Panc1 (cell line): ENCODE data around the gene ADGRG7. TPM values are rescaled to one million over a fixed set of nuclear protein-coding genes. Genes with fewer than 3 reads are reported as not detected.
A peak's percentile ranks its signal among the peaks of the same experiment; 100 is the strongest.

ENCODE experiments used
- ATAC-seq: fragments of 200-7000 bp; cut with Tn5 transposase; 2 replicates; pipeline ENCODE4 v1.9.1; 2020; ENCODE audit warnings: mild to moderate bottlenecking, moderate library complexity
- BruUV-seq: library from RNA; stranded (reverse); fragments of 400-500 nt; replicated peaks from 2 replicates; lab custom pipeline; 2021; lab: Mats Ljungman, UMichigan
- CTCF ChIA-PET: fragments of 300-600 bp; sonication (Branson Sonifier 250); formaldehyde crosslinking; loops from one replicate; lab custom pipeline; 2022; ENCODE audit warnings: antibody characterized with exemption; lab: Charles Lee
- POLR2A ChIA-PET: fragments of 300-600 bp; sonication (Branson Sonifier 250); formaldehyde crosslinking; loops from one replicate; lab custom pipeline; 2022; ENCODE audit warnings: antibody characterized with exemption; lab: Charles Lee
- DNase-seq: peaks from one replicate; pipeline ENCODE4 v3.0.0-alpha.2; 2010; ENCODE audit warnings: low read depth, low spot score
- H3K27ac ChIP-seq: 2 replicates; pipeline ENCODE4 v1.5.1; 2011; ENCODE audit warnings: mild to moderate bottlenecking, low read length, inconsistent platforms
- H3K27me3 ChIP-seq: fragments of 200-500 bp; sonication (Bioruptor generic); 2 replicates; pipeline ENCODE4 v1.6.0; 2014; ENCODE audit warnings: low read length, inconsistent platforms; ENCODE audit not compliant: control insufficient read depth, insufficient read depth
- H3K36me3 ChIP-seq: fragments of 200-500 bp; sonication (Bioruptor generic); 2 replicates; pipeline ENCODE4 v1.5.1; 2014; ENCODE audit warnings: inconsistent platforms, mild to moderate bottlenecking, low read length, moderate library complexity; ENCODE audit not compliant: control insufficient read depth, insufficient read depth
- H3K4me1 ChIP-seq: 2 replicates; pipeline ENCODE4 v1.5.1; 2011; ENCODE audit warnings: inconsistent platforms, mild to moderate bottlenecking, low read length, moderate library complexity; ENCODE audit not compliant: control insufficient read depth, insufficient read depth
- H3K4me3 ChIP-seq, 2 experiments: 2 replicates each; pipeline ENCODE4 v1.5.1; 2011 to 2012; ENCODE audit warnings: low read depth in 2 of 2, low read length in 2 of 2, mild to moderate bottlenecking in 2 of 2, inconsistent platforms in 1 of 2, moderate library complexity in 1 of 2
- H3K9me3 ChIP-seq: fragments of 200-500 bp; sonication (Bioruptor generic); 2 replicates; pipeline ENCODE4 v1.5.1; 2014; ENCODE audit warnings: low read depth, mild to moderate bottlenecking, inconsistent platforms, low read length, moderate library complexity; ENCODE audit not compliant: control insufficient read depth, insufficient read depth
- CTCF ChIP-seq: fragments of 450-650 bp; IDR thresholded peaks from 2 replicates; pipeline ENCODE4 v1.5.1; 2017; ENCODE audit warnings: mild to moderate bottlenecking
- POLR2AphosphoS5 ChIP-seq: IDR thresholded peaks from 2 replicates; pipeline ENCODE4 v1.6.1; 2012; ENCODE audit warnings: mild to moderate bottlenecking, low read depth, low read length, moderate library complexity
- REST ChIP-seq, 2 experiments: IDR thresholded peaks; 2 replicates each; pipeline ENCODE4 v1.6.1; 2011 to 2012; ENCODE audit warnings: low read depth in 2 of 2, control low read depth in 1 of 2, low read length in 1 of 2, mild to moderate bottlenecking in 1 of 2, moderate library complexity in 1 of 2; ENCODE audit not compliant: insufficient read depth in 1 of 2
- SIN3A ChIP-seq: IDR thresholded peaks from 2 replicates; pipeline ENCODE4 v1.6.1; 2012; ENCODE audit warnings: low read depth, mild to moderate bottlenecking, low read length, moderate library complexity, borderline replicate concordance; ENCODE audit not compliant: insufficient read depth
- TCF7L2 ChIP-seq: IDR thresholded peaks from 2 replicates; pipeline ENCODE4 v1.6.1; 2011; ENCODE audit warnings: mild to moderate bottlenecking, low read depth, low read length, inconsistent platforms
- in situ Hi-C: cut with HindIII; loops from 2 replicates; pipeline ENCODE4 v1.10.0; 2016; ENCODE audit warnings: low sequenced_read_pairs, low pct_unique_long_range_greater_than_20kb
- intact Hi-C: fragments of 100-400 bp; cut with micrococcal nuclease; formaldehyde crosslinking; loops from one replicate; pipeline ENCODE4 v1.10.0; 2022; ENCODE audit not compliant: unreplicated experiment
- total RNA-seq: library from RNA; stranded (reverse); gene quantifications from one replicate; pipeline ENCODE4 v1.2.1, GENCODE V29; 2021; ENCODE audit not compliant: unreplicated experiment

Gene ADGRG7
- total RNA-seq, 1 experiment from 2014 or later: not detected

GRCh38 chr3:100634493-100635272 lies 25.3 kb downstream of the ADGRG7 start:
- H3K27me3 ChIP-seq: peaks cover 4% of the 10 kb centered on the region; the same call in 1 of the 2 replicates
- no peaks in the 10 kb centered on the region for H3K4me1 ChIP-seq
- ATAC-seq (peak; percentile 78; the same call in 1 of the 2 replicates), DNase-seq (no peak)
- POLR2A ChIA-PET: no interaction called here
- in situ Hi-C loops: no loop called here
- H3K36me3 ChIP-seq: no peaks in the 10 kb centered on the region
- no peak overlapping the region for H3K27ac ChIP-seq
- intact Hi-C loops: no loop called here
- H3K9me3 ChIP-seq: no peaks in the 10 kb centered on the region
- no peak overlapping the region for H3K4me3 ChIP-seq
- no TSS peak for BruUV-seq
- CTCF ChIA-PET: interaction anchor here (0.6 to 1.2 kb wide), 7 partner anchors 31 to 634 kb away, joined by 3 to 7 read pairs (median 3); no protein-coding TSS in a partner anchor
- TF ChIP-seq REST (IDR thresholded peaks at IDR 0.05; ENCODE audit: insufficient read depth in 1 of 2, low read depth in 2 of 2, low read length in 1 of 2) (no peak), CTCF (peak; percentile 32)

GRCh38 chr3:100635273-100635701 lies 25.9 kb downstream of the ADGRG7 start:
- BruUV-seq: no TSS peak
- H3K27ac ChIP-seq: no peak overlapping the region
- no peaks in the 10 kb centered on the region for H3K9me3 ChIP-seq
- POLR2A ChIA-PET: no interaction called here
- no peak overlapping the region for H3K4me3 ChIP-seq
- DNase-seq: no peak
- CTCF ChIA-PET: interaction anchor here (0.6 kb wide), 3 partner anchors 168 to 635 kb away, joined by 3 read pairs; no protein-coding TSS in a partner anchor
- TF ChIP-seq TCF7L2: no peak
- TF ChIP-seq POLR2AphosphoS5: no peak
- ATAC-seq: no peak
- in situ Hi-C loops (no loop called here), intact Hi-C loops (no loop called here)
- peaks cover 8% of the 10 kb centered on the region; the same call in 1 of the 2 replicates for H3K27me3 ChIP-seq
- H3K36me3 ChIP-seq: no peaks in the 10 kb centered on the region
- H3K4me1 ChIP-seq: no peaks in the 10 kb centered on the region

- H3K36me3 ChIP-seq: no peaks in the 10 kb centered on the region
- intact Hi-C loops (no loop called here), in situ Hi-C loops (no loop called here)
- no peaks in the 10 kb centered on the region for H3K4me1 ChIP-seq
- H3K4me3 ChIP-seq: no peak overlapping the region
- no peak overlapping the region for H3K27ac ChIP-seq
- H3K27me3 ChIP-seq: peaks cover 8% of the 10 kb centered on the region; the same call in 1 of the 2 replicates
- H3K9me3 ChIP-seq: no peaks in the 10 kb centered on the region
- ChIA-PET CTCF (interaction anchor here (0.5 kb wide), 1 partner anchor 166 kb away, joined by 3 read pairs; no protein-coding TSS in a partner anchor), POLR2A (no interaction called here)
- TF ChIP-seq POLR2AphosphoS5 (no peak), SIN3A (no peak), CTCF (no peak), TCF7L2 (no peak), REST (IDR thresholded peaks at IDR 0.05; ENCODE audit: insufficient read depth in 1 of 2, low read depth in 2 of 2, low read length in 1 of 2) (no peak)
- no peak for DNase-seq
- no peak for ATAC-seq
- no TSS peak for BruUV-seq
Observed at GRCh38 chr3:100637197-100637631, 27.8 kb downstream of the ADGRG7 start.
